Smooth muscle cell (in vitro differentiated cells): ENCODE data around the gene SLC7A5. TPM values are rescaled to one million over a fixed set of nuclear protein-coding genes. Genes with fewer than 3 reads are reported as not detected.
"Not testable (repeated sequence)": the region's sequence is repeated elsewhere in the genome, so short reads cannot be mapped to it uniquely, and the experiment has no call there.

Experiments
- DNase-seq: peaks from one replicate; lab custom pipeline; 2025; ENCODE audit not compliant: unreplicated experiment; lab: John Stamatoyannopoulos, UW
- H2AFZ ChIP-seq: fragments of 200-600 bp; sonication (generic); 2 replicates; pipeline ENCODE4 v1.6.0; 2016; ENCODE audit warnings: antibody characterized with exemption, low read depth, mild to moderate bottlenecking
- H3F3A ChIP-seq: fragments of 200-600 bp; sonication (generic); 2 replicates; pipeline ENCODE4 v1.6.0; 2017; ENCODE audit warnings: antibody characterized with exemption, low read depth
- H3K27ac ChIP-seq: fragments of 200-600 bp; sonication (generic); 2 replicates; pipeline ENCODE4 v1.5.1; 2016; ENCODE audit warnings: low read depth, mild to moderate bottlenecking
- H3K27me3 ChIP-seq: fragments of 200-600 bp; sonication (generic); 2 replicates; pipeline ENCODE4 v1.6.1; 2016; ENCODE audit warnings: low read depth, mild to moderate bottlenecking
- H3K36me3 ChIP-seq: fragments of 200-600 bp; sonication (generic); 2 replicates; pipeline ENCODE4 v1.5.1; 2016; ENCODE audit warnings: low read depth
- H3K4me1 ChIP-seq: fragments of 200-600 bp; sonication (generic); 2 replicates; pipeline ENCODE4 v1.5.1; 2016; ENCODE audit warnings: low read depth
- H3K4me2 ChIP-seq: fragments of 200-600 bp; sonication (generic); 2 replicates; pipeline ENCODE4 v1.6.0; 2016; ENCODE audit warnings: mild to moderate bottlenecking
- H3K4me3 ChIP-seq: fragments of 200-600 bp; sonication (generic); 2 replicates; pipeline ENCODE4 v1.5.1; 2016; ENCODE audit warnings: mild to moderate bottlenecking
- H3K79me2 ChIP-seq: fragments of 200-600 bp; sonication (generic); 2 replicates; pipeline ENCODE4 v1.6.0; 2016; ENCODE audit warnings: low read depth, mild to moderate bottlenecking
- H3K9ac ChIP-seq: fragments of 200-600 bp; sonication (generic); 2 replicates; pipeline ENCODE4 v1.6.0; 2016; ENCODE audit warnings: low read depth
- H3K9me3 ChIP-seq: fragments of 200-600 bp; sonication (generic); replicated peaks from 2 replicates; pipeline ENCODE4 v1.5.1; 2016; ENCODE audit warnings: low read depth
- H4K20me1 ChIP-seq: fragments of 200-600 bp; sonication (generic); 2 replicates; pipeline ENCODE4 v1.6.0; 2016; ENCODE audit warnings: low read depth
- WGBS: methylation state at CpG from one replicate; pipeline ENCODE4 v1.1.7; 2016; ENCODE audit warnings: low lambda C conversion rate; 5-methylcytosine and 5-hydroxymethylcytosine counted together
- polyA plus RNA-seq: library from polyadenylated mRNA; unstranded; fragments of >200 nt; fragmentation: Nextera tagmentation; extraction: Ambion mirVana; gene quantifications from 2 replicates; pipeline ENCODE4 v1.2.1, GENCODE V29; 2016
- total RNA-seq: library from RNA; depleted of rRNA; stranded (reverse); fragments of >200 nt; gene quantifications from 2 replicates; pipeline ENCODE4 v1.2.3, GENCODE V29; 2014
- TF ChIP-seq, protein P1 (sequence below): fragments of 200-600 bp; sonication (generic); IDR thresholded peaks from 2 replicates; pipeline ENCODE4 v1.5.1; 2017; ENCODE audit warnings: borderline replicate concordance, mild to moderate bottlenecking, antibody characterized with exemption; ENCODE audit not compliant: insufficient read depth, poor library complexity, severe bottlenecking

The SLC7A5 gene
- total and polyA plus RNA-seq, 2 experiments from 2014 or later, result 51.3 to 58.8 TPM

- H3K4me1 ChIP-seq, result peaks cover 2% of the 10 kb centered on the region
- DNase-seq, result no peak
- no peak overlapping the region for H3K9ac ChIP-seq
- TF ChIP-seq, protein P1, sequence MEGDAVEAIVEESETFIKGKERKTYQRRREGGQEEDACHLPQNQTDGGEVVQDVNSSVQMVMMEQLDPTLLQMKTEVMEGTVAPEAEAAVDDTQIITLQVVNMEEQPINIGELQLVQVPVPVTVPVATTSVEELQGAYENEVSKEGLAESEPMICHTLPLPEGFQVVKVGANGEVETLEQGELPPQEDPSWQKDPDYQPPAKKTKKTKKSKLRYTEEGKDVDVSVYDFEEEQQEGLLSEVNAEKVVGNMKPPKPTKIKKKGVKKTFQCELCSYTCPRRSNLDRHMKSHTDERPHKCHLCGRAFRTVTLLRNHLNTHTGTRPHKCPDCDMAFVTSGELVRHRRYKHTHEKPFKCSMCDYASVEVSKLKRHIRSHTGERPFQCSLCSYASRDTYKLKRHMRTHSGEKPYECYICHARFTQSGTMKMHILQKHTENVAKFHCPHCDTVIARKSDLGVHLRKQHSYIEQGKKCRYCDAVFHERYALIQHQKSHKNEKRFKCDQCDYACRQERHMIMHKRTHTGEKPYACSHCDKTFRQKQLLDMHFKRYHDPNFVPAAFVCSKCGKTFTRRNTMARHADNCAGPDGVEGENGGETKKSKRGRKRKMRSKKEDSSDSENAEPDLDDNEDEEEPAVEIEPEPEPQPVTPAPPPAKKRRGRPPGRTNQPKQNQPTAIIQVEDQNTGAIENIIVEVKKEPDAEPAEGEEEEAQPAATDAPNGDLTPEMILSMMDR, result no peak
- H3K4me2 ChIP-seq, result no peak overlapping the region
- no peaks in the 10 kb centered on the region for H3K9me3 ChIP-seq
- no peak overlapping the region for H3K4me3 ChIP-seq
- H3K79me2 ChIP-seq, result no peaks in the 10 kb centered on the region
- H3K27ac ChIP-seq, result no peak overlapping the region
- H4K20me1 ChIP-seq, result no peaks in the 10 kb centered on the region
- WGBS, result 87% methylated on average over 11 of the region's 11 CpGs
- H2AFZ ChIP-seq, result no peak overlapping the region
- H3K27me3 ChIP-seq, result no peaks in the 10 kb centered on the region
- H3F3A ChIP-seq, result no peaks in the 10 kb centered on the region
- H3K36me3 ChIP-seq, result no peaks in the 10 kb centered on the region
Observed at GRCh38 chr16:87816507-87817100, 52.7 kb downstream of the SLC7A5 start.

- Histone ChIP-seq H3K9me3 (no peaks in the 10 kb centered on the region), H3K27me3 (no peaks in the 10 kb centered on the region), H3K9ac (no peak overlapping the region), H4K20me1 (no peaks in the 10 kb centered on the region), H3K27ac (no peak overlapping the region), H3K36me3 (no peaks in the 10 kb centered on the region), H3K4me3 (no peak overlapping the region), H2AFZ (no peak overlapping the region), H3K79me2 (no peaks in the 10 kb centered on the region), H3K4me1 (no peaks in the 10 kb centered on the region), H3K4me2 (no peak overlapping the region), H3F3A (no peaks in the 10 kb centered on the region)
- TF ChIP-seq, protein P1, result no peak
- DNase-seq, result no peak
- WGBS, result 91% methylated on average over 5 of the region's 5 CpGs
Observed at GRCh38 chr16:87815567-87815966, 53.7 kb downstream of the SLC7A5 start.

- no peaks in the 10 kb centered on the region for H3K9me3 ChIP-seq
- no peak overlapping the region for H3K4me2 ChIP-seq
- H4K20me1 ChIP-seq, result no peaks in the 10 kb centered on the region
- DNase-seq, result no peak
- no peak overlapping the region for H2AFZ ChIP-seq
- no peaks in the 10 kb centered on the region for H3K4me1 ChIP-seq
- 76% methylated on average over 10 of the region's 10 CpGs for WGBS
- H3K9ac ChIP-seq, result no peak overlapping the region
- TF ChIP-seq, protein P1, result no peak
- peaks cover 6% of the 10 kb centered on the region for H3F3A ChIP-seq
- H3K27ac ChIP-seq, result no peak overlapping the region
- no peaks in the 10 kb centered on the region for H3K36me3 ChIP-seq
- H3K79me2 ChIP-seq, result no peaks in the 10 kb centered on the region
- H3K27me3 ChIP-seq, result no peaks in the 10 kb centered on the region
- H3K4me3 ChIP-seq, result no peak overlapping the region
Observed at GRCh38 chr16:87812200-87812656, 57.1 kb downstream of the SLC7A5 start.

DNA sequence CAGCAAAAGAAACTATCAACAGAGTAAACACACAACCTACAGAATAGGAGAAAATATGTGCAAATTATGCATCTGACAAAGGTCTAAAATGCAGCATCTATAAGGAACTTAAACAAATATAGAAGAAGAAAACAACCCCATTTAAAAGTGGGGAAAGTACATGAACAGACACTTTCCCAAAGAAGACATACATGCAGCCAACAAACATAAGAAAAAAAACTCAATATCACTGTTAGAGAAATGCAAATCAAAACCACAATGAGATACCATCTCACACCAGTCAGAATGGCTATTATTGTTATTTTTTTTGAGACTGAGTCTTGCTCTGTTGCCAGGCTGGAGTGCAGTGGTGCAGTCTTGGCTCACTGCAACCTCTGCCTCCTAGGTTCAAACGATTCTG lies 57.9 kb downstream of the SLC7A5 start:
- H2AFZ ChIP-seq, H3K36me3 ChIP-seq, H3K27me3 ChIP-seq, H3K4me1 ChIP-seq, DNase-seq, H3K9ac ChIP-seq, H3K27ac ChIP-seq, H4K20me1 ChIP-seq, H3F3A ChIP-seq, H3K9me3 ChIP-seq, H3K4me3 ChIP-seq, H3K79me2 ChIP-seq, H3K4me2 ChIP-seq: not testable (repeated sequence)
- 88% methylated on average over 1 of the region's 1 CpG for WGBS
